Endothelial cell of umbilical vein (primary cell): ENCODE measurements around the gene KDM4C. TPM values are rescaled to one million over a fixed set of nuclear protein-coding genes. Genes with fewer than 3 reads are reported as not detected.

ENCODE experiments used
- BruUV-seq: library from RNA; stranded (reverse); fragments of 400-500 nt; replicated peaks from 2 replicates; lab custom pipeline; 2021; lab: Mats Ljungman, UMichigan
- CTCF ChIA-PET: fragments of 300-600, 350-600 bp; sonication (Branson Sonifier 250); formaldehyde crosslinking; loops from one replicate; lab custom pipeline; 2021; ENCODE audit warnings: antibody characterized with exemption, inconsistent platforms; lab: Charles Lee
- POLR2A ChIA-PET: fragments of 300-600, 350-600 bp; sonication (Branson Sonifier 250); formaldehyde crosslinking; loops from one replicate; lab custom pipeline; 2021; ENCODE audit warnings: antibody characterized with exemption, inconsistent platforms; lab: Charles Lee
- DNase-seq: peaks from one replicate; pipeline ENCODE4 v3.0.0-alpha.2; 2011; ENCODE audit warnings: low read depth, low spot score
- FAIRE-seq: peaks from 2 replicates; lab custom pipeline; 2011; peaks lifted over from hg19 to GRCh38; lab: Jason Lieb, UNC
- H2AFZ ChIP-seq: 2 replicates; pipeline ENCODE4 v1.6.0; 2012; ENCODE audit warnings: low read depth, low read length, control low read depth, inconsistent platforms
- H3K27ac ChIP-seq: 2 replicates; pipeline ENCODE4 v1.5.1; 2011; ENCODE audit warnings: low read depth, mild to moderate bottlenecking, control low read depth, low read length, moderate library complexity; ENCODE audit not compliant: insufficient read depth
- H3K27me3 ChIP-seq, 2 experiments: 2 replicates each; pipeline versions ENCODE4 v1.6.0 to v1.6.1; 2011; ENCODE audit warnings: low read length in 2 of 2, mixed read lengths in 1 of 2; ENCODE audit not compliant: control insufficient read depth in 2 of 2, insufficient read depth in 2 of 2
- H3K36me3 ChIP-seq, 2 experiments: 2 replicates in 1 of 2; 3 replicates in 1 of 2; pipeline ENCODE4 v1.5.1; 2011; ENCODE audit warnings: low read length in 2 of 2, mild to moderate bottlenecking in 1 of 2, moderate library complexity in 1 of 2; ENCODE audit not compliant: control insufficient read depth in 2 of 2, insufficient read depth in 2 of 2; ENCODE audit errors: extremely low read depth in 1 of 2
- H3K4me1 ChIP-seq: 3 replicates; pipeline ENCODE4 v1.5.1; 2011; ENCODE audit warnings: mild to moderate bottlenecking, low read length; ENCODE audit not compliant: control insufficient read depth, insufficient read depth; ENCODE audit errors: extremely low read depth
- H3K4me2 ChIP-seq: 2 replicates; pipeline ENCODE4 v1.6.1; 2011; ENCODE audit warnings: low read length, control low read depth, mixed read lengths; ENCODE audit not compliant: insufficient read depth
- H3K4me3 ChIP-seq, 3 experiments: fragments of 200-600 bp in 1 of 3; sonication (generic), shearing (Covaris generic) in 1 of 3; replicated peaks in 1 of 3; 2 replicates each; pipeline ENCODE4 v1.5.1; 2011 to 2016; ENCODE audit warnings: control low read depth in 3 of 3, low read length in 3 of 3, mild to moderate bottlenecking in 2 of 3, inconsistent platforms in 1 of 3, low read depth in 1 of 3, moderate library complexity in 1 of 3; ENCODE audit not compliant: insufficient read depth in 1 of 3
- H3K79me2 ChIP-seq: 2 replicates; pipeline ENCODE4 v1.6.0; 2012; ENCODE audit warnings: low read length, inconsistent platforms; ENCODE audit not compliant: control insufficient read depth, insufficient read depth
- H3K9ac ChIP-seq: replicated peaks from 2 replicates; pipeline ENCODE3; 2011; ENCODE audit warnings: low read length, control low read depth; ENCODE audit not compliant: insufficient read depth; ENCODE audit errors: extremely low read depth
- H3K9me1 ChIP-seq: replicated peaks from 3 replicates; pipeline ENCODE4 v1.6.0; 2011; ENCODE audit warnings: mild to moderate bottlenecking, low read length; ENCODE audit not compliant: control insufficient read depth, insufficient read depth; ENCODE audit errors: extremely low read depth
- H3K9me3 ChIP-seq: replicated peaks from 2 replicates; pipeline ENCODE4 v1.5.1; 2012; ENCODE audit warnings: low read length, inconsistent platforms; ENCODE audit not compliant: control insufficient read depth, insufficient read depth
- H4K20me1 ChIP-seq: replicated peaks from 2 replicates; pipeline ENCODE3; 2011; ENCODE audit warnings: mild to moderate bottlenecking, low read length; ENCODE audit not compliant: control insufficient read depth, insufficient read depth; ENCODE audit errors: extremely low read depth
- CTCF ChIP-seq, 2 donors: IDR thresholded peaks; 1 replicate in 1 of 2; 2 replicates in 1 of 2; pipeline ENCODE4 v1.5.1; 2011; ENCODE audit warnings: low read length in 2 of 2, mild to moderate bottlenecking in 2 of 2, moderate library complexity in 2 of 2, control low read depth in 1 of 2, inconsistent platforms in 1 of 2, low read depth in 1 of 2; ENCODE audit not compliant: insufficient read depth in 1 of 2; ENCODE audit errors: extremely low read depth in 1 of 2
- EZH2 ChIP-seq: IDR thresholded peaks from 2 replicates; pipeline ENCODE4 v1.6.1; 2012; ENCODE audit warnings: borderline replicate concordance, low read depth, mild to moderate bottlenecking, moderate library complexity, low read length, inconsistent platforms; ENCODE audit not compliant: severe bottlenecking
- FOS ChIP-seq: IDR thresholded peaks from 2 replicates; pipeline ENCODE4 v1.6.1; 2011; ENCODE audit warnings: mild to moderate bottlenecking, low read length, moderate library complexity, borderline replicate concordance; ENCODE audit not compliant: insufficient read depth
- GATA2 ChIP-seq: IDR thresholded peaks from 2 replicates; pipeline ENCODE4 v1.7.0; 2011; ENCODE audit warnings: low read depth, mild to moderate bottlenecking, moderate library complexity, mixed read lengths, low read length; ENCODE audit not compliant: insufficient read length, insufficient read depth
- JUN ChIP-seq: IDR thresholded peaks from 2 replicates; pipeline ENCODE4 v1.6.1; 2011; ENCODE audit warnings: borderline replicate concordance, low read depth; ENCODE audit not compliant: insufficient read length, insufficient read depth
- MAX ChIP-seq: IDR thresholded peaks from 2 replicates; pipeline ENCODE4 v1.6.1; 2011; ENCODE audit not compliant: insufficient read depth, insufficient read length
- MYC ChIP-seq: IDR thresholded peaks from one replicate; pipeline ENCODE4 v1.6.1; 2011; ENCODE audit warnings: mild to moderate bottlenecking, low read depth, low read length
- POLR2A ChIP-seq: IDR thresholded peaks from 2 replicates; pipeline ENCODE4 v1.6.1; 2012; ENCODE audit warnings: low read depth, mild to moderate bottlenecking, control low read depth, low read length
- POLR2AphosphoS5 ChIP-seq: IDR thresholded peaks from 2 replicates; pipeline ENCODE4 v1.6.1; 2012; ENCODE audit warnings: low read depth, mild to moderate bottlenecking, control low read depth, low read length, moderate library complexity; ENCODE audit not compliant: insufficient read depth
- dilution Hi-C: fragments of 300-500 bp; cut with MboI; formaldehyde crosslinking; loops from one replicate; pipeline ENCODE4 v1.15.0; 2019; ENCODE audit warnings: low sequenced_read_pairs; ENCODE audit not compliant: extremely low pct_ligation_motif_present
- intact Hi-C: fragments of 100-400 bp; cut with micrococcal nuclease; formaldehyde crosslinking; loops from one replicate; pipeline ENCODE4 v1.10.0; 2022
- polyA plus RNA-seq, 4 experiments: library from polyadenylated mRNA; depleted of rRNA in 3 of 4; stranded (reverse) in 3 of 4; unstranded in 1 of 4; fragments of >200 nt; gene quantifications; 2 replicates each; pipeline versions ENCODE4 v1.2.1 to v1.2.3, GENCODE V29; 2011 to 2012; ENCODE audit warnings: missing spikeins in 1 of 4
- total RNA-seq: library from RNA; stranded (reverse); gene quantifications from 2 replicates; pipeline ENCODE4 v1.2.3, GENCODE V29; 2021

Gene KDM4C
- total and polyA plus RNA-seq, 2 donors (not counting 3 experiments of a cell fraction or from before 2014, with no cell fraction given): 5.4 to 15.0 TPM

- Histone ChIP-seq H3K9me1 (no peaks in the 10 kb centered on the region), H3K4me2 (no peak overlapping the region), H3K27me3 (no peaks in the 10 kb centered on the region), H3K9ac (no peak overlapping the region), H4K20me1 (no peaks in the 10 kb centered on the region), H3K4me1 (peaks cover 7% of the 10 kb centered on the region), H3K9me3 (no peaks in the 10 kb centered on the region), H3K4me3 (no peak overlapping the region), H3K36me3 (no peaks in the 10 kb centered on the region), H3K27ac (no peak overlapping the region), H3K79me2 (no peaks in the 10 kb centered on the region), H2AFZ (no peak overlapping the region)
- DNase-seq: no peak
- ChIA-PET POLR2A (no interaction called here), CTCF (interaction anchor here (0.6 to 1.7 kb wide), 3 partner anchors 11 to 71 kb away, joined by 3 to 9 read pairs (median 4); no protein-coding TSS in a partner anchor)
- BruUV-seq: no TSS peak
- TF ChIP-seq POLR2AphosphoS5 (no peak), FOS (no peak), GATA2 (no peak), POLR2A (no peak), MYC (no peak)
- intact Hi-C loops (no loop called here), dilution Hi-C loops (no loop called here)
- no peak for FAIRE-seq
Observed at GRCh38 chr9:6897898-6898302, 140.1 kb downstream of the KDM4C start.

- no peak overlapping the region for H3K4me2 ChIP-seq
- no peak for TF ChIP-seq EZH2
- TF ChIP-seq CTCF (IDR thresholded peaks at IDR 0.05; ENCODE audit: extremely low read depth in 1 of 2, insufficient read depth in 1 of 2, low read depth in 1 of 2, low read length in 2 of 2): no peak
- TF ChIP-seq POLR2AphosphoS5: no peak
- TF ChIP-seq POLR2A: no peak
- TF ChIP-seq MYC: no peak
- no peak for TF ChIP-seq GATA2
- TF ChIP-seq JUN: no peak
- no peak for TF ChIP-seq FOS
- TF ChIP-seq MAX: no peak
- ChIA-PET POLR2A (no interaction called here), CTCF (no interaction called here)
- peaks cover 8% of the 10 kb centered on the region for H3K4me1 ChIP-seq
- H3K36me3 ChIP-seq: no peaks in the 10 kb centered on the region
- H4K20me1 ChIP-seq: no peaks in the 10 kb centered on the region
- H3K9me1 ChIP-seq: no peaks in the 10 kb centered on the region
- H3K9ac ChIP-seq: no peak overlapping the region
- no peak overlapping the region for H3K4me3 ChIP-seq
- DNase-seq: no peak
- intact Hi-C loops: no loop called here
- no peak overlapping the region for H3K27ac ChIP-seq
- H3K9me3 ChIP-seq: no peaks in the 10 kb centered on the region
- no peaks in the 10 kb centered on the region for H3K79me2 ChIP-seq
- H3K27me3 ChIP-seq: no peaks in the 10 kb centered on the region
- dilution Hi-C loops: no loop called here
- no peak for FAIRE-seq
- H2AFZ ChIP-seq: no peak overlapping the region
- no TSS peak for BruUV-seq
Observed at GRCh38 chr9:6899274-6899673, 141.5 kb downstream of the KDM4C start.
